Pancreas (tissue), 10 donors: ENCODE data around the gene INSM1. TPM values are rescaled to one million over a fixed set of nuclear protein-coding genes. Genes with fewer than 3 reads are reported as not detected.

Experiments used
- ATAC-seq, 4 donors: fragments of 200-7000 bp; cut with Tn5 transposase; one replicate each; pipeline versions ENCODE4 v1.8.0 to v1.9.1; 2020; ENCODE audit warnings: mild to moderate bottlenecking in 4 of 4, moderate library complexity in 4 of 4
- DNase-seq, 6 donors: peaks; one replicate each; pipeline ENCODE4 v3.0.0-alpha.2; 2020
- FAIRE-seq: peaks from 2 replicates; lab custom pipeline; 2012; peaks lifted over from hg19 to GRCh38; lab: Jason Lieb, UNC
- H3K27ac ChIP-seq, 4 donors: fragments of 200-600 bp; sonication (generic); 1 replicate in 3 of 4; 2 replicates in 1 of 4; pipeline versions ENCODE4 v1.5.0 to v1.8.0; 2020
- H3K27me3 ChIP-seq, 4 donors: fragments of 200-600 bp; one replicate each; pipeline ENCODE4 v1.8.0; 2021
- H3K36me3 ChIP-seq, 3 donors: fragments of 200-600 bp; sonication (generic) in 1 of 3; one replicate each; pipeline versions ENCODE4 v1.5.0 to v1.8.0; 2020 to 2021
- H3K4me1 ChIP-seq, 3 donors: fragments of 200-600 bp; one replicate each; pipeline ENCODE4 v1.8.0; 2021
- H3K4me3 ChIP-seq, 4 donors: fragments of 200-600 bp; sonication (generic) in 2 of 4; one replicate each; pipeline versions ENCODE4 v1.5.0 to v1.8.0; 2020 to 2021
- H3K9me3 ChIP-seq, 4 donors: fragments of 200-600 bp; one replicate each; pipeline ENCODE4 v1.8.0; 2021
- CTCF ChIP-seq, 4 donors: fragments of 200-600 bp; sonication (generic) in 3 of 4; IDR thresholded peaks; one replicate each; pipeline versions ENCODE4 v1.5.0 to v1.8.0; 2021; ENCODE audit warnings: antibody characterized with exemption in 4 of 4
- WGBS, 2 donors: extraction: QIAGEN DNeasy Blood & Tissue Kit; methylation state at CpG; one replicate each; pipeline ENCODE4 v1.1.7; 2013; 5-methylcytosine and 5-hydroxymethylcytosine counted together
- intact Hi-C, 3 donors: fragments of 100-400 bp; cut with DNase I; formaldehyde crosslinking; loops; one replicate each; pipeline versions ENCODE4 v1.11.1 to v1.14.2; 2022
- polyA plus RNA-seq, 2 donors: library from polyadenylated mRNA; stranded (reverse); fragments of 200-250 nt; gene quantifications; one replicate each; pipeline ENCODE4 v1.2.3, GENCODE V29; 2013
- total RNA-seq, 6 donors: library from RNA; stranded (reverse); fragmentation: NEBNext Ultra II Directional in 4 of 6; extraction: Animal tissue kit (Norgen Biotek cat#: 25700) in 4 of 6; gene quantifications; one replicate each; pipeline versions ENCODE4 v1.2.1 to v1.2.4, GENCODE V29; 2021 to 2023
- donor health status: healthy with polysubstance abuse.
- donor health status: DM: no; HTN: no; CAD: no; lungs with moderate emphysema.
- donor health status: DM: no; HTN: no; CAD: no.
- donor health status: control.
- donor health status: control.
- donor health status: Bipolar disorder and iron deficiency.
- donor health status: DM: yes; HTN: yes; CAD: no.
- donor health status: DM: no; HTN: no; CAD: no.
- donor health status: DM: no; HTN: no; CAD: no.
- donor health status: DM: yes; HTN: yes; CAD: no.

The INSM1 gene
- total and polyA plus RNA-seq, 8 donors, result 1.1 to 23.7 (median 4.0) TPM

- FAIRE-seq (no peak), DNase-seq (no peak), ATAC-seq (no peak)
- no peaks in the 10 kb centered on the region for H3K9me3 ChIP-seq
- no peaks in the 10 kb centered on the region for H3K36me3 ChIP-seq
- no peaks in the 10 kb centered on the region for H3K4me1 ChIP-seq
- no peak overlapping the region for H3K27ac ChIP-seq
- WGBS, 2 donors, result 77 to 89% methylated on average over 6 of the region's 6 CpGs
- no peak for TF ChIP-seq CTCF (IDR thresholded peaks at IDR 0.05)
- H3K27me3 ChIP-seq, result no peaks in the 10 kb centered on the region
- intact Hi-C loops, result no loop called here
- H3K4me3 ChIP-seq, result no peak overlapping the region
These were observed 45.0 kb upstream of the INSM1 start for GRCh38 chr20:20322912-20323311.

GRCh38 chr20:20327746-20328145 is 40.2 kb upstream of the INSM1 start:
- ATAC-seq (no peak), DNase-seq (no peak), FAIRE-seq (no peak)
- Histone ChIP-seq H3K36me3 (no peaks in the 10 kb centered on the region), H3K4me1 (no peaks in the 10 kb centered on the region), H3K4me3 (no peak overlapping the region), H3K27me3 (no peaks in the 10 kb centered on the region), H3K9me3 (no peaks in the 10 kb centered on the region), H3K27ac (no peak overlapping the region)
- 82 to 88% methylated on average over 6 of the region's 6 CpGs for WGBS, 2 donors
- intact Hi-C loops, result no loop called here
- TF ChIP-seq CTCF (IDR thresholded peaks at IDR 0.05), result no peak

- H3K4me3 ChIP-seq, result no peak overlapping the region
- H3K36me3 ChIP-seq, result no peaks in the 10 kb centered on the region
- H3K27ac ChIP-seq, result no peak overlapping the region
- H3K4me1 ChIP-seq, result no peaks in the 10 kb centered on the region
- H3K9me3 ChIP-seq, result no peaks in the 10 kb centered on the region
- FAIRE-seq (no peak), ATAC-seq (no peak), DNase-seq (peak in 1 of 6 donors; percentile 28)
- 86 to 89% methylated on average over 13 of the region's 13 CpGs for WGBS, 2 donors
- intact Hi-C loops, result no loop called here
- no peaks in the 10 kb centered on the region for H3K27me3 ChIP-seq
- TF ChIP-seq CTCF (IDR thresholded peaks at IDR 0.05), result no peak
These were observed 38.3 kb upstream of the INSM1 start for GRCh38 chr20:20329564-20329963.

GRCh38 chr20:20331156-20331555 is 36.7 kb upstream of the INSM1 start:
- H3K4me3 ChIP-seq, result no peak overlapping the region
- H3K9me3 ChIP-seq, result no peaks in the 10 kb centered on the region
- ATAC-seq (no peak), DNase-seq (no peak), FAIRE-seq (no peak)
- intact Hi-C loops, result no loop called here
- TF ChIP-seq CTCF (IDR thresholded peaks at IDR 0.05), result no peak
- H3K4me1 ChIP-seq, result no peaks in the 10 kb centered on the region
- H3K27ac ChIP-seq, result no peak overlapping the region
- WGBS, 2 donors, result 35 to 41% methylated on average over 1 of the region's 1 CpG
- no peaks in the 10 kb centered on the region for H3K27me3 ChIP-seq
- no peaks in the 10 kb centered on the region for H3K36me3 ChIP-seq

GRCh38 chr20:20331817-20332216 is 36.1 kb upstream of the INSM1 start:
- WGBS, 2 donors, result 83 to 88% methylated on average over 2 of the region's 2 CpGs

More at GRCh38 chr20:20331817-20332216, 36.1 kb upstream of the INSM1 start:
- TF ChIP-seq CTCF (IDR thresholded peaks at IDR 0.05), result no peak
- H3K4me3 ChIP-seq, result no peak overlapping the region
- ATAC-seq (no peak), FAIRE-seq (no peak), DNase-seq (no peak)
- no peak overlapping the region for H3K27ac ChIP-seq
- H3K9me3 ChIP-seq, result no peaks in the 10 kb centered on the region
- intact Hi-C loops, result no loop called here
- no peaks in the 10 kb centered on the region for H3K36me3 ChIP-seq
- H3K4me1 ChIP-seq, result no peaks in the 10 kb centered on the region
- no peaks in the 10 kb centered on the region for H3K27me3 ChIP-seq
